Measurements from ENCODE around the gene DDX20.

DDX20 gene

GRCh38 chr1:111755331-111756123 lies at the start of gene DDX20:
DDX20 (plus strand) TSS chr1:111755901; CDS start chr1:111755925, 24 bp downstream.
- peak; percentile 83 for FAIRE-seq

GRCh38 chr1:111706921-111707320 lies 48.8 kb upstream of the DDX20 start:
- peak; percentile 19 for FAIRE-seq

GRCh38 chr1:111707906-111708305 lies 47.8 kb upstream of the DDX20 start:
- FAIRE-seq, result no peak

- FAIRE-seq, result no peak
These were observed 45.7 kb upstream of the DDX20 start for GRCh38 chr1:111709986-111710385.

GRCh38 chr1:111716333-111716732 lies 39.4 kb upstream of the DDX20 start:
- FAIRE-seq, result no peak

GRCh38 chr1:111717450-111717849 lies 38.3 kb upstream of the DDX20 start:
- no peak for FAIRE-seq

- no peak for FAIRE-seq
These were observed 36.6 kb upstream of the DDX20 start for GRCh38 chr1:111719135-111719534.

- FAIRE-seq, result no peak
These were observed 36.0 kb upstream of the DDX20 start for GRCh38 chr1:111719674-111720132.

- no peak for FAIRE-seq
These were observed 35.3 kb upstream of the DDX20 start for GRCh38 chr1:111720274-111720976.

GRCh38 chr1:111720977-111721786 lies 34.5 kb upstream of the DDX20 start:
- FAIRE-seq, result no peak

- no peak for FAIRE-seq
These were observed 32.5 kb upstream of the DDX20 start for GRCh38 chr1:111723091-111723806.

- no peak for FAIRE-seq
These were observed 31.8 kb upstream of the DDX20 start for GRCh38 chr1:111723871-111724270.

GRCh38 chr1:111725192-111725591 lies 30.5 kb upstream of the DDX20 start:
- FAIRE-seq, result no peak

GRCh38 chr1:111727056-111727455 lies 28.6 kb upstream of the DDX20 start:
- no peak for FAIRE-seq

GRCh38 chr1:111729271-111729921 lies 26.3 kb upstream of the DDX20 start:
- no peak for FAIRE-seq

GRCh38 chr1:111729946-111730681 lies 25.6 kb upstream of the DDX20 start:
- FAIRE-seq, result no peak

- no peak for FAIRE-seq
These were observed 25.0 kb upstream of the DDX20 start for GRCh38 chr1:111730706-111731105.

GRCh38 chr1:111731956-111732355 lies 23.7 kb upstream of the DDX20 start:
- no peak for FAIRE-seq

GRCh38 chr1:111732718-111733117 lies 23.0 kb upstream of the DDX20 start:
- FAIRE-seq, result no peak

- FAIRE-seq, result no peak
These were observed 22.3 kb upstream of the DDX20 start for GRCh38 chr1:111733183-111733991.

GRCh38 chr1:111733992-111734341 lies 21.7 kb upstream of the DDX20 start:
- no peak for FAIRE-seq

Data from G401.6 (cell line).